GM12878 (cell line): ENCODE data around the gene RNF31. TPM values are rescaled to one million over a fixed set of nuclear protein-coding genes. Genes with fewer than 3 reads are reported as not detected.

Source experiments
- ATAC-seq: fragments of 200-7000 bp; cut with Tn5 transposase; 3 replicates; pipeline ENCODE4 v1.9.1; 2020; ENCODE audit warnings: mild to moderate bottlenecking, moderate library complexity
- BruUV-seq: library from RNA; stranded (reverse); fragments of 400-500 nt; replicated peaks from 2 replicates; lab custom pipeline; 2021; lab: Mats Ljungman, UMichigan
- CTCF ChIA-PET: fragments of 300-600 bp; sonication (Branson Sonifier 250); formaldehyde crosslinking; extraction: SDS; loops from one replicate; lab custom pipeline; 2021; ENCODE audit warnings: inconsistent platforms; lab: Yijun Ruan, JAX
- POLR2A ChIA-PET: fragments of 350-600 bp; formaldehyde crosslinking; extraction: SDS; loops from one replicate; lab custom pipeline; 2021; ENCODE audit warnings: inconsistent platforms; lab: Charles Lee
- RAD21 ChIA-PET: fragments of 300-600 bp; sonication (Branson Sonifier 250); formaldehyde crosslinking; loops from one replicate; lab custom pipeline; 2023; ENCODE audit warnings: antibody characterized with exemption; ENCODE audit not compliant: unreplicated experiment; lab: Charles Lee
- SMC1A ChIA-PET: fragments of 300-600 bp; sonication (Branson Sonifier 250); formaldehyde crosslinking; loops from one replicate; lab custom pipeline; 2023; ENCODE audit not compliant: unreplicated experiment, uncharacterized antibody; lab: Charles Lee
- DNase-seq: peaks from one replicate; pipeline ENCODE4 v3.0.0-alpha.2; 2011; ENCODE audit warnings: low read depth, low spot score
- FAIRE-seq: peaks from 3 replicates; lab custom pipeline; 2011; peaks lifted over from hg19 to GRCh38; lab: Jason Lieb, UNC
- H2AFZ ChIP-seq: 2 replicates; pipeline ENCODE4 v1.6.0; 2011; ENCODE audit warnings: low read depth, low read length, control low read depth; ENCODE audit not compliant: control insufficient read depth
- H3K27ac ChIP-seq: 2 replicates; pipeline ENCODE4 v1.5.1; 2011; ENCODE audit warnings: control low read depth; ENCODE audit not compliant: control insufficient read depth, insufficient read depth
- H3K27me3 ChIP-seq, 2 experiments: replicated peaks in 1 of 2; 2 replicates each; pipeline versions ENCODE4 v1.6.0 to v1.6.1; 2011; ENCODE audit warnings: low read length in 1 of 2; ENCODE audit not compliant: control insufficient read depth in 2 of 2, insufficient read depth in 2 of 2
- H3K36me3 ChIP-seq, 2 experiments: 2 replicates each; pipeline ENCODE4 v1.5.1; 2011; ENCODE audit warnings: low read length in 1 of 2; ENCODE audit not compliant: control insufficient read depth in 2 of 2, insufficient read depth in 2 of 2
- H3K4me1 ChIP-seq: 2 replicates; pipeline ENCODE4 v1.6.1; 2011; ENCODE audit warnings: mild to moderate bottlenecking, low read length, moderate library complexity, mixed read lengths; ENCODE audit not compliant: control insufficient read depth, insufficient read depth
- H3K4me2 ChIP-seq: 2 replicates; pipeline ENCODE4 v1.6.0; 2011; ENCODE audit warnings: control low read depth; ENCODE audit not compliant: control insufficient read depth, insufficient read depth
- H3K4me3 ChIP-seq: fragments of 200-600 bp; sonication (generic); 2 replicates; pipeline ENCODE4 v1.5.1; 2016
- H3K79me2 ChIP-seq: 2 replicates; pipeline ENCODE4 v1.6.0; 2011; ENCODE audit warnings: low read length; ENCODE audit not compliant: control insufficient read depth, insufficient read depth
- H3K9ac ChIP-seq: 2 replicates; pipeline ENCODE4 v1.8.0; 2011; ENCODE audit warnings: low read length, control low read depth, mixed read lengths; ENCODE audit not compliant: control insufficient read depth, insufficient read depth
- H3K9me3 ChIP-seq: replicated peaks from 3 replicates; pipeline ENCODE4 v1.5.1; 2011; ENCODE audit warnings: mild to moderate bottlenecking, low read length; ENCODE audit not compliant: control insufficient read depth, insufficient read depth
- H4K20me1 ChIP-seq: 2 replicates; pipeline ENCODE4 v1.6.0; 2011; ENCODE audit not compliant: control insufficient read depth, insufficient read depth
- CREB1 ChIP-seq: IDR thresholded peaks from 2 replicates; pipeline ENCODE4 v1.6.1; 2012; ENCODE audit warnings: low read depth, mild to moderate bottlenecking, inconsistent platforms
- CREM ChIP-seq: IDR thresholded peaks from 2 replicates; pipeline ENCODE4 v1.6.1; 2014; ENCODE audit warnings: antibody characterized with exemption, low read depth
- CUX1 ChIP-seq: IDR thresholded peaks from 2 replicates; pipeline ENCODE4 v1.6.1; 2012; ENCODE audit warnings: improper control_type of control experiment, low read depth, low read length; ENCODE audit not compliant: insufficient replicate concordance
- POLR2A ChIP-seq: IDR thresholded peaks from 2 replicates; pipeline ENCODE4 v1.6.1; 2011; ENCODE audit warnings: low read depth, mild to moderate bottlenecking, low read length
- WGBS: methylation state at CpG from one replicate; pipeline ENCODE4 v1.1.6; 2016; ENCODE audit warnings: low lambda C conversion rate; ENCODE audit not compliant: insufficient replicate concordance, insufficient coverage; ENCODE audit errors: missing lambda C conversion rate; 5-methylcytosine and 5-hydroxymethylcytosine counted together
- in situ Hi-C: fragments of 300-500 bp; cut with MboI; formaldehyde crosslinking; loops from 9 replicates; pipeline ENCODE4 v1.14.3; 2018; ENCODE audit warnings: mixed read lengths
- intact Hi-C: fragments of 100-400 bp; cut with micrococcal nuclease; formaldehyde crosslinking; loops from one replicate; pipeline ENCODE4 v1.14.2; 2022; ENCODE audit not compliant: unreplicated experiment
- polyA plus RNA-seq, 11 experiments: library from polyadenylated mRNA; depleted of rRNA in 4 of 11; unstranded in 6 of 11; stranded (reverse) in 5 of 11; fragments of >200 nt; fragmentation: Nextera tagmentation in 4 of 11; fragmentation: Illumina TruSeq in 1 of 11; extraction: Ambion mirVana in 4 of 11; extraction: Trizol in 1 of 11; gene quantifications; 1 replicate in 1 of 11; 2 replicates in 10 of 11; pipeline versions ENCODE4 v1.2.1 to v1.2.3, GENCODE V29; 2011 to 2016; ENCODE audit warnings: inconsistent platforms in 2 of 11, missing spikeins in 2 of 11, low read depth in 1 of 11
- total RNA-seq, 4 experiments: library from RNA; depleted of rRNA in 3 of 4; stranded (reverse); fragments of >200 nt in 3 of 4; fragmentation: Illumina TruSeq in 1 of 4; extraction: Trizol in 1 of 4; gene quantifications; 2 replicates each; pipeline versions ENCODE4 v1.2.1 to v1.2.3, GENCODE V29; 2013 to 2021

The RNF31 gene
- total and polyA plus RNA-seq, 10 of the 15 experiments (the other 5 are each of a cell fraction or from before 2014, with no cell fraction given), result 8.5 to 92.7 (median 52.0) TPM

GRCh38 chr14:24178399-24179178 lies 31.3 kb downstream of the RNF31 start:
- Histone ChIP-seq H3K36me3 (peaks cover 14 to 41% of the 10 kb centered on the region in 2 experiments; a peak in 3 of 4 replicates), H4K20me1 (no peaks in the 10 kb centered on the region)
- intact Hi-C loops, result no loop called here

More at GRCh38 chr14:24178399-24179178, 31.3 kb downstream of the RNF31 start:
- Histone ChIP-seq H3K4me2 (no peak overlapping the region), H3K79me2 (no peaks in the 10 kb centered on the region), H3K9ac (no peak overlapping the region), H2AFZ (no peak overlapping the region), H3K4me3 (no peak overlapping the region), H3K27me3 (no peaks in the 10 kb centered on the region), H3K9me3 (no peaks in the 10 kb centered on the region), H3K4me1 (no peaks in the 10 kb centered on the region), H3K27ac (no peak overlapping the region)
- DNase-seq (no peak), ATAC-seq (no peak), FAIRE-seq (no peak)
- BruUV-seq, result no TSS peak
- CTCF ChIA-PET, result no interaction called here
- POLR2A ChIA-PET, result interaction anchor here (1.1 to 1.2 kb wide), 2 partner anchors 14 to 37 kb away, joined by 3 read pairs; partner anchors contain the start of gene EMC9
- SMC1A ChIA-PET, result no interaction called here
- in situ Hi-C loops, result no loop called here
- no peak for TF ChIP-seq CREB1
- peak; percentile 9; the same call in 1 of the 2 replicates for TF ChIP-seq POLR2A
- TF ChIP-seq CUX1, result no peak
- no peak for TF ChIP-seq CREM
- WGBS, result 90% methylated on average over 12 of the region's 12 CpGs
- RAD21 ChIA-PET, result no interaction called here
